Karpas-422 (cell line): Measurements from ENCODE around the gene SPTB. TPM values are rescaled to one million over a fixed set of nuclear protein-coding genes. Genes with fewer than 3 reads are reported as not detected.
A peak's percentile ranks its signal among the peaks of the same experiment; 100 is the strongest.

Source experiments
- DNase-seq: peaks from one replicate; pipeline ENCODE4 v3.0.0-alpha.2; 2015
- H2AFZ ChIP-seq: fragments of 200-600 bp; sonication (generic); 2 replicates; pipeline ENCODE4 v1.6.1; 2014; ENCODE audit warnings: antibody characterized with exemption, low read length, mixed read lengths
- H3K27ac ChIP-seq: fragments of 200-600 bp; sonication (generic); 2 replicates; pipeline ENCODE4 v1.5.1; 2014; ENCODE audit warnings: mild to moderate bottlenecking, low read length, moderate library complexity
- H3K27me3 ChIP-seq: fragments of 200-600 bp; sonication (generic); 2 replicates; pipeline ENCODE4 v1.6.1; 2014; ENCODE audit warnings: low read length, mixed read lengths
- H3K36me3 ChIP-seq: fragments of 200-600 bp; sonication (generic); 2 replicates; pipeline ENCODE4 v1.6.1; 2014; ENCODE audit warnings: low read length, mixed read lengths; ENCODE audit not compliant: insufficient read depth
- H3K4me1 ChIP-seq: fragments of 200-600 bp; sonication (generic); 2 replicates; pipeline ENCODE4 v1.6.1; 2014; ENCODE audit warnings: mild to moderate bottlenecking, low read length, mixed read lengths
- H3K4me2 ChIP-seq: fragments of 200-600 bp; sonication (generic); 2 replicates; pipeline ENCODE4 v1.6.1; 2014; ENCODE audit warnings: low read length, low read depth, mild to moderate bottlenecking; ENCODE audit not compliant: poor library complexity, severe bottlenecking
- H3K4me3 ChIP-seq: fragments of 200-600 bp; sonication (generic); 2 replicates; pipeline ENCODE4 v1.5.1; 2014; ENCODE audit warnings: mild to moderate bottlenecking, antibody characterized with exemption, low read length, mixed read lengths
- H3K79me2 ChIP-seq: fragments of 200-600 bp; sonication (generic); 2 replicates; pipeline ENCODE4 v1.6.1; 2014; ENCODE audit warnings: mild to moderate bottlenecking, low read length, mixed read lengths
- H3K9ac ChIP-seq: fragments of 200-600 bp; sonication (generic); 2 replicates; pipeline ENCODE4 v1.6.0; 2014; ENCODE audit warnings: low read length
- H3K9me2 ChIP-seq: fragments of 200-600 bp; sonication (generic), shearing (Covaris generic); replicated peaks from 2 replicates; pipeline ENCODE4 v1.6.0; 2014; ENCODE audit warnings: mild to moderate bottlenecking, low read length, moderate library complexity; ENCODE audit not compliant: insufficient read depth
- H3K9me3 ChIP-seq: fragments of 300-700, 200-600 bp; sonication (generic); 2 replicates; pipeline ENCODE4 v1.6.1; 2014; ENCODE audit warnings: low read length, mixed read lengths
- H4K20me1 ChIP-seq: fragments of 200-600 bp; sonication (generic); 2 replicates; pipeline ENCODE4 v1.6.1; 2014; ENCODE audit warnings: mild to moderate bottlenecking, antibody characterized with exemption, low read length, low read depth; ENCODE audit not compliant: insufficient read depth
- total RNA-seq: library from RNA; depleted of rRNA; stranded (reverse); fragments of >200 nt; shearing (Covaris generic); gene quantifications from 2 replicates; pipeline ENCODE4 v1.2.3, GENCODE V29; 2014; ENCODE audit warnings: low replicate concordance

The SPTB gene
- total RNA-seq, 1 experiment from 2014 or later, result not detected

- Histone ChIP-seq H3K9me2 (no peaks in the 10 kb centered on the region), H4K20me1 (no peaks in the 10 kb centered on the region), H3K4me3 (no peak overlapping the region), H3K4me2 (no peak overlapping the region), H3K27ac (no peak overlapping the region), H2AFZ (no peak overlapping the region), H3K79me2 (no peaks in the 10 kb centered on the region), H3K9ac (no peak overlapping the region), H3K27me3 (no peaks in the 10 kb centered on the region), H3K36me3 (no peaks in the 10 kb centered on the region), H3K9me3 (no peaks in the 10 kb centered on the region), H3K4me1 (peaks cover 3% of the 10 kb centered on the region; the same call in 1 of the 2 replicates)
- no peak for DNase-seq
Observed at GRCh38 chr14:64855721-64856528, 23.8 kb downstream of the SPTB start.

GRCh38 chr14:64850369-64851137 is 29.2 kb downstream of the SPTB start:
- Histone ChIP-seq H3K9me2 (no peaks in the 10 kb centered on the region), H3K27me3 (no peaks in the 10 kb centered on the region; the same call in 1 of the 2 replicates), H3K79me2 (no peaks in the 10 kb centered on the region), H3K9ac (no peak overlapping the region), H3K4me2 (no peak overlapping the region), H4K20me1 (no peaks in the 10 kb centered on the region), H3K27ac (no peak overlapping the region), H3K4me3 (no peak overlapping the region), H3K9me3 (no peaks in the 10 kb centered on the region), H3K36me3 (no peaks in the 10 kb centered on the region), H3K4me1 (peaks cover 8% of the 10 kb centered on the region), H2AFZ (no peak overlapping the region)
- DNase-seq, result no peak

- Histone ChIP-seq H3K36me3 (no peaks in the 10 kb centered on the region), H3K27me3 (no peaks in the 10 kb centered on the region; the same call in 1 of the 2 replicates), H2AFZ (no peak overlapping the region), H3K9me2 (no peaks in the 10 kb centered on the region), H3K4me3 (no peak overlapping the region), H3K9me3 (no peaks in the 10 kb centered on the region), H3K9ac (no peak overlapping the region), H3K27ac (no peak overlapping the region), H3K79me2 (no peaks in the 10 kb centered on the region), H3K4me2 (no peak overlapping the region), H3K4me1 (peaks cover 8% of the 10 kb centered on the region), H4K20me1 (no peaks in the 10 kb centered on the region)
- peak; percentile 54 for DNase-seq
Observed at GRCh38 chr14:64849940-64850339, 29.8 kb downstream of the SPTB start.

- H3K9me3 ChIP-seq, result no peaks in the 10 kb centered on the region
Observed at GRCh38 chr14:64848239-64848638, 31.5 kb downstream of the SPTB start.

GRCh38 chr14:64846319-64846718 is 33.4 kb downstream of the SPTB start:
- H3K79me2 ChIP-seq, result no peaks in the 10 kb centered on the region
- no peak overlapping the region for H3K4me3 ChIP-seq
- H3K9me2 ChIP-seq, result no peaks in the 10 kb centered on the region
- no peak overlapping the region for H2AFZ ChIP-seq
- H4K20me1 ChIP-seq, result no peaks in the 10 kb centered on the region
- no peaks in the 10 kb centered on the region for H3K9me3 ChIP-seq
- H3K4me2 ChIP-seq, result no peak overlapping the region
- no peaks in the 10 kb centered on the region for H3K36me3 ChIP-seq
- no peak overlapping the region for H3K27ac ChIP-seq
- peaks cover 14% of the 10 kb centered on the region for H3K4me1 ChIP-seq
- no peak for DNase-seq
- no peaks in the 10 kb centered on the region; the same call in 1 of the 2 replicates for H3K27me3 ChIP-seq
- no peak overlapping the region for H3K9ac ChIP-seq

More at GRCh38 chr14:64848239-64848638, 31.5 kb downstream of the SPTB start:
- Histone ChIP-seq H3K9ac (no peak overlapping the region), H3K4me3 (no peak overlapping the region), H3K27ac (no peak overlapping the region), H3K4me2 (no peak overlapping the region), H2AFZ (no peak overlapping the region), H3K36me3 (no peaks in the 10 kb centered on the region), H3K27me3 (no peaks in the 10 kb centered on the region; the same call in 1 of the 2 replicates), H4K20me1 (no peaks in the 10 kb centered on the region), H3K79me2 (no peaks in the 10 kb centered on the region), H3K9me2 (no peaks in the 10 kb centered on the region), H3K4me1 (peaks cover 14% of the 10 kb centered on the region)
- DNase-seq, result no peak

- peaks cover 14% of the 10 kb centered on the region for H3K4me1 ChIP-seq
- no peaks in the 10 kb centered on the region; the same call in 1 of the 2 replicates for H3K27me3 ChIP-seq
- no peaks in the 10 kb centered on the region for H3K79me2 ChIP-seq
- no peak overlapping the region for H3K9ac ChIP-seq
- H3K4me2 ChIP-seq, result no peak overlapping the region
- no peak for DNase-seq
- H3K27ac ChIP-seq, result no peak overlapping the region
- no peaks in the 10 kb centered on the region for H3K36me3 ChIP-seq
- H3K4me3 ChIP-seq, result no peak overlapping the region
- H4K20me1 ChIP-seq, result no peaks in the 10 kb centered on the region
- no peaks in the 10 kb centered on the region for H3K9me3 ChIP-seq
- H2AFZ ChIP-seq, result no peak overlapping the region
- no peaks in the 10 kb centered on the region for H3K9me2 ChIP-seq
Observed at GRCh38 chr14:64845878-64846277, 33.8 kb downstream of the SPTB start.

GRCh38 chr14:64844969-64845536 is 34.7 kb downstream of the SPTB start:
- Histone ChIP-seq H4K20me1 (no peaks in the 10 kb centered on the region), H3K36me3 (no peaks in the 10 kb centered on the region), H3K4me3 (no peak overlapping the region), H3K4me2 (no peak overlapping the region), H3K9me3 (no peaks in the 10 kb centered on the region), H3K4me1 (peaks cover 11% of the 10 kb centered on the region), H3K79me2 (no peaks in the 10 kb centered on the region), H2AFZ (no peak overlapping the region), H3K27ac (no peak overlapping the region), H3K9ac (no peak overlapping the region), H3K9me2 (no peaks in the 10 kb centered on the region), H3K27me3 (no peaks in the 10 kb centered on the region; the same call in 1 of the 2 replicates)
- DNase-seq, result no peak

- H3K4me1 ChIP-seq, result peaks cover 6% of the 10 kb centered on the region
- H3K9ac ChIP-seq, result no peak overlapping the region
- H3K4me2 ChIP-seq, result no peak overlapping the region
- H4K20me1 ChIP-seq, result no peaks in the 10 kb centered on the region
- no peak overlapping the region for H3K27ac ChIP-seq
- peak; percentile 75 for DNase-seq
- H3K4me3 ChIP-seq, result no peak overlapping the region
- H3K36me3 ChIP-seq, result no peaks in the 10 kb centered on the region
- H3K9me2 ChIP-seq, result no peaks in the 10 kb centered on the region
- no peaks in the 10 kb centered on the region; the same call in 1 of the 2 replicates for H3K27me3 ChIP-seq
- no peaks in the 10 kb centered on the region for H3K79me2 ChIP-seq
- H3K9me3 ChIP-seq, result no peaks in the 10 kb centered on the region
- no peak overlapping the region for H2AFZ ChIP-seq
Observed at GRCh38 chr14:64844272-64844671, 35.4 kb downstream of the SPTB start.
